ENCODE results near the gene SAMD5. TPM values are rescaled to one million over a fixed set of nuclear protein-coding genes. Genes with fewer than 3 reads are reported as not detected.

SAMD5 gene
- polyA plus RNA-seq, 3 donors, result 11.2 to 17.7 (median 16.7) TPM

DNA sequence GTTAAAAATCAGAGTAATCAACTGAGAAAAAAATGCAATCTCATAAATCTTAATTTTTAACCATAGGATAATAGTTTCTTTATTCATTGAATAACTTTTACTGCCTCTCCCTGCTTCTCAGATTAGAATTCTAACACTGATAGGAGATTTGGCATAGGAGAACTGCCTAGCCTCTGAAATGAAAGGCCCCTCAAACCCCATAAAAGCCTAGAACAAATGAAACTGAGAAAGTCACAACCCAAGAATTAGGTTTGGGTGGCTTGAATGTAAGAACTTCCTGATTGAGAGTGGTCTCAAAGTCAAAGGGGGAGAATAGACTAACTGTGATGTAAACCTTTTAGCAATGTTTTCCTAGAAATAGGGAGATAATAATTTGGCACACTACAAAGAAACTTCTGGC, 52.2 kb downstream of the SAMD5 start:
- DNase-seq, result no peak

DNA sequence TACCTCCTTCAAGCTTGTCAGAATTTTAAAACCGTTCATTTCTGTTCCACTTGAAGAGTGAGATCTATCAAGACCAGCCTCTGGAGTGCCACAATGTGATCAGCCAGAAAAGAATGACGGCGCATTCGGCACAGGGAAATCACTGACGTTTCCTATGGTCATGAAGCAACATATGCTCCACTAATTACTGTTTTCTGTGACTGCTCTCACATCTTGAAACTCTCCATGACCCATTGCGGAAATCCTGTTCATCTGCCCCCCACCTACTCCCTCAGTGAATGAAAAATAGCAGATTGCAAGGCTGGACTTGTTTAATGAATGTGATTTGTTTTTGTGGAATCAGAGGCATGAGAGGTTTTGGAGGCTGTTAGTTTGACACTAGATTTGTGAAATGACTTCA, 53.2 kb downstream of the SAMD5 start:
- DNase-seq, result no peak

DNA sequence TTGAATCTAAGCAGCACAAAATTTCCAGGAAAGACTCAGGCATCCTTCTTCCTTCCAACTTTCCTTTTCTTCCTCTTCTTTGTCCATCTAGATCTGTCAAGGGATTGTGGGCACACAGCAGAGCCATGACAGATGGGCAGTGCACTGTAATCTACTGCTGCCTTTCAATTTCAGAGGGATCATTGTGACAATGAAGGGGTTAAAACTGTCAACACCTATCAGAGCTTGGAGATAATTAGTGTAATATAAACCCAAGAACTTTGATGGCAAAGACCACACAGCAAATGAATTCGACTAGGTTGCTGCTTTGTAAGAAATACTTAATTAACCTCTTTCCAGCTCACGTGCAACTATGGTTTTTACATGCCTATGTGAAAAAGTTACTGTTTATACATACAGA, 55.0 kb downstream of the SAMD5 start:
- DNase-seq, result no peak

DNA sequence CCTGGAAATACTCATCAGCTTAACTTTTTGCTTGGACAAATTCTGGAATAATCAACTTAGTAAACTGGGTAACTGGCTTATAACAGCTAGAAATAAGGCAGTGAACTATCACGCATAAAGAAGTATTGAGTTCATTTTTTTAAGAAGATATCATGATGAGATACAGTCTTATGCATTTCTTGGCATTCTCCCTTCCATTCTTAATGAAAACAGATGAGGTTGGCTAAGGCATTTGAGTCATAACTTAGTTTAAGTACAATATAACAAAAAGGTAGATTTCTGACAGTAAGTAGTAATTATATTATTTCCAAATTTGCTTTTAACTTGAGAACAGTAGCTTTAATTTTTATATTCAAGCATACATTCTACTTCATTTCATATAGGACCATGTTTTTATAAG, 56.1 kb downstream of the SAMD5 start:
- no peak for DNase-seq

DNA sequence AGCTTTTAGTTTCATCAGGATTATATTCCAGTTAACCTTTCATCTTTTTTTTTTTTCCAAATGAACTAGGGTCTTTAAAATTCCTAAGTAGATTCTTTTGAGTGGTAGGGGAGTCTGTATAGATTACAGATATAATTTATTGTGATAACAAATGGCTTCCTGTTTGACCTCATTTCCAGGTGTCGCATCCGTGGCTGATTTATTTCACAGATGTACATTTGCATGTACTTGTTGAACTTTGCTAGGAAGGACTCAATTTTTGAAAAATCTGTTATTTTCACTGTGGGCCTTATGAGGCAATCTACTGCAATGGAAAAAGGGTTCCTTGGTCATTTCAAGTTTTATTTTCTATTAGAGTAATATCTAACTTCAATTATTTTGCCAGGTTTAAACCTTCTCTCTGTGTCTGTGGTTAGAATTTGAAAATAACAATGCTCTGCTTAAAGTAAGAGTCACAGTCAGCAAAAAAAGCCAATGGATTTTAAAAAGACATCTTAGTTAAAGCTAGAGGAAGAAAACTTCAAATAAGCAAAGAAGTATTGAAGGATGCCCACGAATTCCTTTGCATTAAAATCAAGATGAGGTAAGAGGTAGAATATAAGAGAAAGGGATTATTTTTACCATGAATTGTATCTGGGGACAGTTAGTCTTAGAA, 57.9 kb downstream of the SAMD5 start:
- no peak for DNase-seq

DNA sequence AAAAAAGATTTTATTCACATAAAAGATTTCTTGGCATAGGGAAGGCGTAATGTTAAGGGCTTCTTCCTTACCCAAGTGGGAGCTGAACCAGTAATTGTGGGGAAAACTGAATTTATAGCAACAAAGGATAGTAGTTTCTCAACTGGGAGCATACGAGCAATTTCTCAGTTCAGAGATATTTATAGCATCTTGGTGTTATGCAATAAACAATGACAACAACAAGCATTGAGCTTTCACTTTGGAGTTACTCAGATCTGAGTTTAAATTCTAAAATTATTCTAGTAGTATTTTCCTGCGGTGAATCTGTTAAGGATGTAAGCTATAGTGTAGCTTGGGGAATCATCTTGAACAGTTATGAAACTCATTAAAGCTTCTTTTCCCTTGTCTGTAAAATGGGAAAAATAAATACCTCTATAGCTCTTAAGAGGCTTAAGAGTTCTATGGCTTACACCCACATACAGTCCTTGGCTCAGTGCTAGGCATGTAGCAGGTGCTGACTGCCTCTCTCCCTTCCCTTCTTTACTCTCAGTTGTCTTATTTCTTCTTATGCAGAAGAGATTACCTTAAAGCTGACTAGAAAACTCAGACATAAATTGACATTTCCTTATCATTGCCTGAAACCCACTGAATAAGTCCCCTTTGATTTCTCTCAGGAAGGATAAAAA, 58.8 kb downstream of the SAMD5 start:
- no peak for DNase-seq

DNA sequence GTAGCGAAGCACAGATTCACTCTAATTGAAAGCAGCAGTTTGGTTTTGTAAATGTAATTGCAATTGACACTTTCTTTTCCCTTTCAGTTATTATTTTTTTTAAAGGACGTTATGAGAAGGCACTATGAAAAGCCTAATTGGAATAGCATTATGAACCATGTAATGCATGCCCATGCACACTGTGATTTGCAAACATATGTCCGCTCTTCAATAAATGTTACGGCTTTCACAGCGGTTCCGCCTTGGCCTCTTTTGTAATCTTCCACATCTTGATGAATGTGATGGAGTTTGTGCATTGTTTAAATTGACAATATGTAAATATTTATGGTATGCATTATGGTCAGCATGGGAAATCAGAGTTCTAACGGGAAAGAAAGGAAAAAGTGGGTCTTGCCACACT, 61.3 kb downstream of the SAMD5 start:
- no peak for DNase-seq

DNA sequence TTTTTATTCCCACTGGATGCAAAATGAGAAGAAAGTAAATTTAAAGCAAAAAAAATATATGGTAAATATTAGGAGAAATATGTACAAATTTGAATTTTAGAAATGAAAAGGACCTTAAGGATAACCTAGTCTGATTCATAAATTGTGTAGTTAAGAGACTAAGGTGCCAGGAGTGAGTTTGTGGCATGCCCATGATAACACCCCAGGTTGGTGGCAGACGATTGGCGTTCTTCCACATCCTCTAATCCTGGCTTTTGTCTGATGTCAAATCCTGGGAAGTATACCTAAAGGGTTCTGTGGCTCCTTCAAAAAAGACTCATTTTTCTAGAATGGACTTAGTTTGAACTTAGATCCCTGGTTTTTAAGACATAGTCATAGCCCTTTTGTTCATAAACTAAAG, 62.2 kb downstream of the SAMD5 start:
- DNase-seq, result no peak

DNA sequence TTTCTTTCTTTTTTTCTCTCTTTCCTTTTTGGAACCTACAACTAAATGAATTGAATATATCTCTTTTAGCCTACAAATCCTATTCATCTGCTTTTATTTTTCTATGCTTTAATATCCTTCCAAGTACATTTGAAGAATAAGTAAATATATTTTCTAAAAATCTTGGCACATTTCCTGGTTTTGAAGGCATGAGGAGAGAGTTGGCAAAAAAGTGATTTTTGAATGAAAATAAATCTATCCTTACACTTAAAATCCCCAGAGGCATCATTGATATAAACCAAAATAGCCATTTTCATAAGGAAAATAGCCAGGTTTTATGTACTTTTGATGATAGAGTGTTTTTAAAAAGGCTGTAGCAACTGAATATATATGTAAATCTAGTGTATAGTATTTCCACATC, 69.0 kb downstream of the SAMD5 start:
- no peak for DNase-seq

DNA sequence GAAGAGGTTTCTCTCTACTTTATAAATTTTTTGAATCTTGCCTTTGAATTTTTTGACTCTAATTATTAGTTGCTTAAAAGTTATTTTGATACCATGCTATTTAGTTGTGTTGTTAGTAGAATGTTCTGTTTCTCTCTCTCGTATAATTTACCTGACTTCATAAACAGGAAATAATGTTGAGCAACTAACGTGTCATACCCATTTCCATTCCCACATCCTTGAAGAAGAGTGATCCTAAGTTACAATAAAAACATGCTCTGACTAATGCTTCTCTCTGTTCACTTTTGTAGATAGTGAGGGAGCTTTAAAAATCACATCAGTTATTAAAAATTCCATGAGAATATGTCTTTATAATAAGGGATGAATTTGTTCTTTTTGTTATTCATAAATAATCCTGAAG, 69.7 kb downstream of the SAMD5 start:
- no peak for DNase-seq

DNA sequence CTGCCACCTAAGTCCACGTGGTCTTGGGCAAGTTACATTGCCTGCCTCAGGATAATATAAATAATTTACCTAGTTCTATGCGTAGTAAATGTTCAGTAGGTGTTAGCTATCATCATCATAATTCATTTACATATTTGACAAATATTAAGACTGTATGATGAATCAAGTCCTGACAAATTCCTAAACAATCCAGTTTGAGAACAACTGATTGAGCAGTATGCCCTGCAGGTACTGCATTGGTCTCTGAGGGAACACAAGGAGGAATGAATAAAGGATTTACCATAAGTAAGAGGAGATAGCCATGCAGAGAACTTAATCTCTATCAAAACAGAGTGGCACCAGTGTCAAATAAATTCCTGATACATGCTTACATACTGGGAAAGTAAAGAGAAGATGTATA, 70.4 kb downstream of the SAMD5 start:
- DNase-seq, result no peak

DNA sequence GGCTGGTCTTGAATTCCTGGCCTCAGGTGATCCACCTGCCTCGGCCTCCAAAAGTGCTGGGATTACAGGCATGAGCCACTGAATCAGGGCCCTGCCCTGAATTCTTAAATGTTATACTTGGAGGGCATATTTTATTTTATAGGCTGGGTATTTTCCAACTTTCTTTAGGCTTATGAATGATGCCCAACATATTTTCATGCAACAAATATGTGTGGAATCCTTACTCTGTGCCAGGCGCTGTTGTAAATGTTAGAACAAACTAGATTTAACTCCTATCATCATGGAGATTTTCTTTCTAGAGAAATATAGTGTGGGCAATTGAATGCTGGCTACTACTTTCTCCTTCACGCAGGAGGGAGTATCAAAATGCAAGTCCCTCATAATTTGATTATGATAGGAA, 71.2 kb downstream of the SAMD5 start:
- DNase-seq, result no peak

DNA sequence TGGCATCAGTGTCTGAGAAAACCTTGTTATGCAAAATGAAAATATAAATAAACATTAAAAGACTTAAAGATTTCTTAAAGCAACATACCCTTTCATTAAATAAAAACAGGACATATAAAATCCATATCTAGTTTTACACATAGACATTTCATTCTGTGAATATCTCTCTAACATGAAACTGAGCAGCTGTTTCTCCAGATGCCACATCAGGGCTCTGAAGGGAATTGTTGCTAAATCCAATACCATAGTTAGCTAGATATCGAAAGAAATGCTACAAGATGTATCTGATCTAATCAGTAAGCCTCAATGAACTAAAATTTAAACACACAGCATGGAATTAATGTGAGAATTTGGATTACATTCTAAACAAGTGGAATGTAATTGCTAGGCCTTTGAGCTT, 74.5 kb downstream of the SAMD5 start:
- no peak for DNase-seq

DNA sequence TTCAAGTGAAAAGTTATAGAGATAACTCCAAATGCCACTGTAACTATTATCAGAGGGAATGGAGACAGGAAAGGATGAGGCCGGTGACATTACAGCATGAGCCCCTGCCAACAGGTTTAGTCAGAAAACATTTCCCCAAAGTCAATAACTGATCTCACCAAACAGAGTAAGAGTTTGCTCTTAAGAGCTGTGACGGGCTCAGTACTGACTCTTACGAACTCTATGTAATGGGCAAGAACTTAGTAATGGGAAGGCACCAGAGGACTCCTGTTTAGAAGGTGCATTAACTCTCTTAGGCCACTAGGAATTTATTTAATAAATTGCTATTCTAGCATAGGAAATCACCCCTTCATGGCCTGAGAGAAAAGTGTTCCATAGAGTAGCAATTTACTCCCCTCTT, 76.8 kb downstream of the SAMD5 start:
- no peak for DNase-seq

DNA sequence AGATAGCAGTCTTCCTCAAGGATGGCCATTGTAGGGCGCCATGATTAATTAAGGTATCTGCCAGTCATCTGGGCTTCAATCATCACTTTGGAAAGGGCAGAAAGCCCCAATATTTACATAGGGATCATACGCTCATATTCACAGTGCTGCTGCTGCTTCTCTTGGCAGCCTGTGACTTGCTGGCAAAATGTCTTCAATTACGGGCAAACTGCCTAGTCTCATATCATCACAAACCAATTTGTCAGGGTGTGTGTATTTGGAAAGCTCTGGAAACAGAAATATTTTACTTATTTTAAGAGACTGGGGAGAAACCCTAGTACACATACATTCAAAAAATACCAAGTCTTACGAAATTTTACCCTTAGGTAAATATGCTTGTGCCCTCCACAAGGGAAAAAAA, 77.6 kb downstream of the SAMD5 start:
- no peak for DNase-seq

DNA sequence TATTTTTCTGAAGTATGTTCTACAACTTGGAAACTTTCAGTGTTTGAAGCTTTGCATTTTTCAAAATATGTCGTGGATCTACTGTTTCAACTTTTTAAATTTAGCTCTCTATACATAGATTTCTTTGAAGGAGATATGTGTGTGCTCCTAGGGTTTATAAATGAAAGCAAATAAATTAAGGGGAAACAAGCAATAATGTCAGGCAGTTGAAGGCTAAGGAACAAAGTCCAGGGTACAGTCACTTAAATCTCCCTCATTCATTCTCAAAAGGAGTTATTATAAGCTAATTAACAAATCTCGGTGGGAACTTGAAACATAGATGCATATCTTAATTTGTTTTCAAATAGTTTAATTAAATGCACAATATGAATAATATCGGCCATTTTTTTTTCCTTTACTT, 79.4 kb downstream of the SAMD5 start:
- no peak for DNase-seq

DNA sequence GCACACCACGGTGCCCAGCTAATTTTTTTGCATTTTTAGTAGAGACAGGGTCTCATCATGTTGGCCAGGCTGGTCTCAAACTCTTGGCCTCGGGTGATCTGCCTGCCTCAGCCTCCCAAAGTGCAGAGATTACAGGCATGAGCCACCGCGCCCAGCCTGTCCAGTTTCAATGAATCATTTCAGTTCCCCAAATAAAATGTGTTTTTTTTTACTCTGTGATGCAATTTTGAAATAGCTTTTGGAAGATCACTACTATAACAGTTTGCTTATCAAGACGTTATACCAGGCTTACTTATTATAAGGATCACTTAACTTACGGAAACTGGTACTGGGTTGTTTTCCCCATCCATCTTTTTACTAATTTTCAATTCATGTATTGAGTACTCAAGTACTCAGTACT, 80.0 kb downstream of the SAMD5 start:
- DNase-seq, result no peak

DNA sequence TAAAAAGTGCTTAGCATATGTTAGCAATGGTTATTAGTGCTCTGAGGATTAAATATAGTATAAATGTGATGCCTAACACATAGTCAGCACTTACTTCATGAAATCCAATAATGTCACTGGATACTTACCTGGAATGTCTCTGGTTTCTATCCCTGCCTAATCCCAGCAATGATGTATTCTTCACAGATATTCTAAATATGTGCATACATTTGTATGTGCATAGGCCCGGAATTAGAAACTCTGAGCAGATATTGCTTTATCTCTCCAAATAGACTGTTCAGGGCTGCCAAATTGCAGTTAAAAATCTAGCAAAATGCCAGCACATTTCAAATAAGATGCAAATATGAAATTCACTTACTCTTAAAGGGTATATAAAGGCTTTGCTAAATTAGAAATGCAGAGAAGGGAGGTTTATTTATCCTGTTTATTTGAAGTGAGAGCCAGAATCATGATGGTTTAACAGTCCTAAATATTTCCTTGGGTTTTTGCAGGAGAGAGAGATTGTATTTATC, 81.3 kb downstream of the SAMD5 start:
- no peak for DNase-seq

DNA sequence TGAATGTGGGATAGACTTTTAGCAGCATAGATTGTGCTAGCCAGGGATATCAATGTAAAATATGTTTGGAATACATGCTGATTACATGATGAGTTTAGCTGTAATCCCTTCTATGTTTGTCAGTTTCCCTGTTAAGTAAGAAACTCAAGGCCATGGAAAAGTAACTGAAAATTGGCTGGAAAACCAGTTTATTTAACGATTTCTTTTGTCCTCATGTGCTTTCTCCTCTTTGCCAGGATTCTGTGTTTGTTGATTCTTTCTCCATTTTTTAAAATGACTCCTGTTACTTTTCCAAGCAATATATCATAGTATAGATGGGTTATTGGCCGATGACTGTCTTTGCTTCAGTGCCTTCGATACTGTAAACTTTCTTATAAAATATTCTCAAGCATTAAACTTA, 87.5 kb downstream of the SAMD5 start:
- DNase-seq, result no peak

DNA sequence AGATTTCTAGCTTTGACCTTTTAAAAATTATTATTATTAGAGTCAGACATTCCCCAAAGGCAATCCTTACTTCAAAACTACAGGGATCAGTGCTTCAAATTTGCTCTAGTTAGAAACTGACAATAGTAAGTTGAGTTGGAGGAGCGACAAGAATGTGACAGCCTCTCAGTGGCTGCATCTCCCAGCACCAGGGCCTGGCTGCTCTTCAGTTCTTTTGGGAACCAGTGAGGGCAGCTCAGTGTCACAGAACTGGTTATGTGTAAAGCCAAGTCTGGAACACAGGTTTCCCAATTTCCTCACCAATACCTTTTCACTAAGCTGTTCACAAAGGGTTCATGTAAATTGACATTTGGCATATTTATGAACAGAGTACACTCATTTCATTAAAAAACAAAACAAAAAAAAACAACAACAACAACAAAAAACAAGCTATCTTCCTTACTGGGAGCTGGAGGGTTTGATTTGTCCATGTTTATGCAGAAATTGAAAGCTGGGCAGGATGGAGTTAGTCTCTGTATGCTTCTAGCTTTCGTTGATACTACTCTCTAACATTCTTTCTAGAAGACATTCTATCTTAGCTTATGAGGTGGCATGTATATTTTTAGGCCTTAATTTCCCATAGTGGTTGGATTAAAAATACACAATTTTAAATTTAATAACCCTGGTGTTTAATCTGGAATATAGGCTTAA, 95.0 kb downstream of the SAMD5 start:
- no peak for DNase-seq

DNA sequence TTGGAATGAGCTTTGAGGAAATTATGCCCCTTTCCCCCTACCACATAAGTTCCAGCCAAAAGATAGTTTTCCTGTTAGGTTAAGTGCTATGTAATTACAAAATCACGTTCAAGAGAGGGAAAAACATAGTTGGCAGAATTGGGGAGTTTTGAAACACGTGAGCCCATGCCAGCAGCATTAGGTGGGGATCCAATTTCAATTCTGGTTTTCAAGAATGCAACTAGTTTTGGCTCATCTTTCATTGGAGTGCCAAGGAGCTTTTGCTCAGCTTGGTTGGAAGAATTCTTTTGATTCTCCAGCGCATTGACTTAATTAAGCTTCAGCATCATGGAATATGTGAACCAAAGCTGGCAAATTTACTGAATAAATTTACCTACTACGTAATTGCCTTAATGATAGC, 95.9 kb downstream of the SAMD5 start:
- no peak for DNase-seq

DNA sequence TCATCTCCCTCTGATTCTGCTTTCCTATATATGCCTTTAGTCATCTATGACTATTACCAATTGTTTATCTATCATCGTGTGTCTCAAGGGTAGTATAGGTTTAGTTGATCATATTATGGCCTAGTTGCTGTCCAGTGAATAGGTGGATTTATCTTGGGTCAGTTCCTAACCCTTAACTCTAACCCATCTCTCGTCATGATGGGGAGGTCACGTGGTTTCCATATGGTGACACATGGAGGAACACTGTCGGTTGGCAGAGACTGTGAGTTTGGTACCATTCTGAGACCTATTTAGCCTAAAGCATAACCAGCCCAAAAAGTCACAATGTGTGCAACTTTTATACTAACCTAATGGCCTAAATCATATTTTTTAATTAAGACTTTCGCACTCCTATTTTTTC, 103.5 kb downstream of the SAMD5 start:
- DNase-seq, result no peak

DNA sequence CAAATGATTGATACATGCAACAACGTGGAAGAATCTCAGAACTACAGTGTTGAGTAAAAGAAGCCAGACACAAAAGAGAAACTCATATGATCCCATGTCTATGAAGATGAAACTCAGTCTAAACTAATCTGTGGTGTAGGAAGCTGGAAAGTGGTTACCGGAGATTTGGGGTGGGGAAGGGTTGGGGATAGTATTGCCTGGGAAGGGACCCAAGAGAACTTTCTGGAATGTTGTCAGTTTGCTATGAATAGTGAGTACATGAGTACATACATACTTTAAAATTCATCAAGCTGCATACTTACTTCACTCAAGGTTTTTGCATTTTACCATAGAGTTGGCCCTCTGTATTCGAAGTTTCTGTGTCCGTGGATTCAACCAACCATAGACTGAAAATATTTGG, 106.0 kb downstream of the SAMD5 start:
- DNase-seq, result no peak
